CD4-positive, alpha-beta T cell treated with Interleukin-12 subunit alpha and Interleukin-12 subunit beta, for 1 hour (primary cell): ENCODE measurements around the gene AK2.
A peak's percentile ranks its signal among the peaks of the same experiment; 100 is the strongest.

Experiments
- DNase-seq: peaks from one replicate; pipeline ENCODE4 v3.0.0-alpha.2; 2020

AK2 gene

GRCh38 chr1:33021567-33022431 lies 14.9 kb downstream of the AK2 start:
- no peak for DNase-seq

GRCh38 chr1:33018112-33018511 lies 18.6 kb downstream of the AK2 start:
- no peak for DNase-seq

- DNase-seq = no peak
Measured at GRCh38 chr1:33017175-33017574, 19.5 kb downstream of the AK2 start.

- no peak for DNase-seq
Measured at GRCh38 chr1:33015216-33015615, 21.5 kb downstream of the AK2 start.

GRCh38 chr1:33014464-33015163 lies 22.1 kb downstream of the AK2 start:
- DNase-seq = no peak

- no peak for DNase-seq
Measured at GRCh38 chr1:33013791-33014190, 22.9 kb downstream of the AK2 start.

GRCh38 chr1:33012165-33012564 lies 24.5 kb downstream of the AK2 start:
- no peak for DNase-seq

- DNase-seq = no peak
Measured at GRCh38 chr1:33010932-33011731, 25.6 kb downstream of the AK2 start.

GRCh38 chr1:33009561-33009960 lies 27.1 kb downstream of the AK2 start:
- DNase-seq = no peak

- no peak for DNase-seq
Measured at GRCh38 chr1:33008051-33008914, 28.4 kb downstream of the AK2 start.

- DNase-seq = peak; percentile 38
Measured at GRCh38 chr1:33007190-33008050, 29.3 kb downstream of the AK2 start.

GRCh38 chr1:33005838-33006421 lies 30.8 kb downstream of the AK2 start:
- DNase-seq = no peak

GRCh38 chr1:33005117-33005837 lies 31.4 kb downstream of the AK2 start:
- no peak for DNase-seq

- DNase-seq = no peak
Measured at GRCh38 chr1:33004613-33005012, 32.1 kb downstream of the AK2 start.

GRCh38 chr1:33003657-33004056 lies 33.0 kb downstream of the AK2 start:
- DNase-seq = no peak

- DNase-seq = no peak
Measured at GRCh38 chr1:33002006-33002405, 34.7 kb downstream of the AK2 start.

- no peak for DNase-seq
Measured at GRCh38 chr1:33001282-33001681, 35.4 kb downstream of the AK2 start.

- DNase-seq = no peak
Measured at GRCh38 chr1:33000427-33001026, 36.2 kb downstream of the AK2 start.

GRCh38 chr1:32998997-32999396 lies 37.7 kb downstream of the AK2 start:
- DNase-seq = no peak

GRCh38 chr1:32998064-32998463 lies 38.6 kb downstream of the AK2 start:
- no peak for DNase-seq
